HG03097 (cell line): Measurements from ENCODE around the gene FNIP2.
"Not testable (repeated sequence)": the region's sequence is repeated elsewhere in the genome, so short reads cannot be mapped to it uniquely, and the experiment has no call there.

Experiments
- ATAC-seq: cut with Tn5 transposase; IDR thresholded peaks from one replicate; pipeline ENCODE4 v1.9.1; 2021; ENCODE audit not compliant: unreplicated experiment, low FRiP score

Gene FNIP2

DNA sequence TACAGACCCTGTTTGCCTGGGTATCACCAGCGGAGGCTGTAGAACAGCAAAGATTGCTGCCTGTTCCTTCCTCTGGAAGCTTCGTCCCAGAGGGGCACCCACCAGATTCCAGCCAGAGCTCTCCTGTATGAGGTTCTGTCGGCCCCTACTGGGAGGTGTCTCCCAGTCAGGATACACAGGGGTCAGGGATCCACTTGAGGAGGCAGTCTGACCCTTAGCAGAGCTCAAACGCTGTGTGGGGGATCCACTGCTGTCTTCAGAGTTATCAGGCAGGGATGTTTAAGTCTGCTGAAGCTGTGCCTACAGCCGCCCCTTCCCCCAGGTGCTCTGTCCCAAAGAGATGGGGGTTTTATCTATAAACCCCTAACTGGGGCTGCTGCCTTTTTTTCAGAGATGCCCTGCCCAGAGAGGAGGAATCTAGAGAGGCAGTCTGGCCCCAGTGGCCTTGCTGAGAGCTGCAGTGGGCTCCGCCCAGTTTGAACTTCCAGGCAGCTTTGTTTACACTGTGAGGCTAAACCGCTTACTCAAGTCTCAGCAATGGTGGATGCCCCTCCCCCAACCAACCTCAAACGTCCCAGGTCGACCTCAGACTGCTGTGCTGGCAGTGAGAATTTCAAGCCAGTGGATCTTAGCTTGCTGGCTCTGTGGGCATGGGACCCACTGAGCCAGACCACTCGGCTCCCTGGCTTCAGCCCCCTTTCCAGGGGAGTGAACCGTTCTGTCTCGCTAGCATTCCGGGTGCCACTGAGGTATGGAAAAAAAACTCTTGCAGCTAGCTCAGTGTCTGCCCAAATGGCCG, 133.7 kb downstream of the FNIP2 start:
- not testable (repeated sequence) for ATAC-seq

DNA sequence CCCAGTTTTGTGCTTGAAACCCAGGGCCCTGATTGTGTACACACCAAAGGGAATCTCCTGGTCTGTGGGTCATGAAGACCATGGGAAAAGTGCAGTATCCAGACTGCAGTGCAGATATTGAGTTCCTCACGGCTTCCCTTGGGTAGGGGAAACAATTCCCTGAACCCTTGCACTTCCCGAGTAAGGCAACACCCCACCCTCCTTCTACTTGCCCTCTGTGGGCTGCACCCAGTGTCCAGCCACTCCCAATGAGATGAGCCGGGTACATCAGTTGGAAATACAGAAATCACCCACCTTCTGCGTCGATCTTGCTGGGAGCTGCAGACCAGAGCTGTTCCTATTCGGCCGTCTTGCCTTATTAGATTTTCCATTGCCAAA, 134.2 kb downstream of the FNIP2 start:
- no peak for ATAC-seq

GRCh38 chr4:158903472-158904043, 134.7 kb downstream of the FNIP2 start:
- no peak for ATAC-seq

DNA sequence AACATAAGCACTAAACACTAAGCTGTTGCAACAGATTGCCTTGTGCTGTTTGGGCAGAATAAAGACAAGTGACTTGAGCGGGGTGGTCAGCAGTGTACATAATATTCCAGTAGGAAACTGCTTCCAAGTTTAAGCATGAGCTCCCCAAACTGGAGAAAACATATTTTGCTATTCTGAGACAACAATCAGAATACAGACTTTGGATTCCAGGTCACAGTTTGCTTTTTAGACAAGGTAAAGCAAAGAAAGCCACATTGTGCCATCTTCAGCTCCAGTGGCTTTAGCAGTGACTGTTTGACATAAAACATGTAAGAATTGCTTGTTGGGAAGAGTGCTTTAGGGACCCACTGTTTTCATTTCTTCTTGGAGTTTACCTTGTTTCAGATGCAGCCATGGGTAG, 136.0 kb downstream of the FNIP2 start:
- no peak for ATAC-seq

DNA sequence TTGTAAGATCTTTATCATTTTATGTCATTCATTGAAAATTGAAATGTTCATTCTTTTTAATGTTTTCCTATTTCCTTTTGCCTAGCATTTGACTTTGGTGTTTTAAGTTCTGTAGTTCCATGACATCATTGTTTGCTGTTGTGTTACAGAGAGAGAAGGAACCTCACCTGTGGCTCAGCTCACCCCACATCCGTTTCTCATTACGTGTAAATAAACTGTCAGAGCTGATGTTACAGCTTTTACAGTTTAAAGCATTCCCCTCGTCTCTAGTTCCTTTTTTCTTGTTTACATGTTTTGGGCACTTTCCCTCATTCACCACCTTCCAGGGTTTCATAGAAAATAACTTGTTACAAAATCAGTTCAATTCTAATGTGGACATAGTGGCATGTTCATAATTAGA, 137.2 kb downstream of the FNIP2 start:
- ATAC-seq = no peak

DNA sequence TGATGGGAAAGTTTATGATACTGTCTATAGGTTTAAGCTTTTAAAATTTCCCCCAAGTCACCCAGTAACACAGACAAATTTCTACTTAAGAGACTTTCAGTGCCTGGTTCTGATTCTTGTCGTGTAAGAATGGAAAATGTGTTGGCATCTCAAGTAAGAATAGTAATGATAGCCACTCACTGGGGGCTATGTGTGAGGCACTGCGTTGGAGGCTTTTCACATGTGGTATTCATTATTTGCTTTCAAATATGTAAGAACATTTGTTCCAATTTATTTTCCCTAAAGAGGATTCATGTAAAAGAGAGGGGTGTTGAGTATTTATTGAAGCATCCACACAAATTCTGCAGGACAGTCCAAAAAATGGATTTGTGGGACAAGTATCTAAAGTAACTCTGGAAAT, 143.6 kb downstream of the FNIP2 start:
- no peak for ATAC-seq

GRCh38 chr4:158912806-158913205, 144.0 kb downstream of the FNIP2 start:
- ATAC-seq = no peak

GRCh38 chr4:158913766-158914165, 144.9 kb downstream of the FNIP2 start:
- ATAC-seq = no peak

- ATAC-seq = no peak
Measured at GRCh38 chr4:158914218-158914617, 145.4 kb downstream of the FNIP2 start.

DNA sequence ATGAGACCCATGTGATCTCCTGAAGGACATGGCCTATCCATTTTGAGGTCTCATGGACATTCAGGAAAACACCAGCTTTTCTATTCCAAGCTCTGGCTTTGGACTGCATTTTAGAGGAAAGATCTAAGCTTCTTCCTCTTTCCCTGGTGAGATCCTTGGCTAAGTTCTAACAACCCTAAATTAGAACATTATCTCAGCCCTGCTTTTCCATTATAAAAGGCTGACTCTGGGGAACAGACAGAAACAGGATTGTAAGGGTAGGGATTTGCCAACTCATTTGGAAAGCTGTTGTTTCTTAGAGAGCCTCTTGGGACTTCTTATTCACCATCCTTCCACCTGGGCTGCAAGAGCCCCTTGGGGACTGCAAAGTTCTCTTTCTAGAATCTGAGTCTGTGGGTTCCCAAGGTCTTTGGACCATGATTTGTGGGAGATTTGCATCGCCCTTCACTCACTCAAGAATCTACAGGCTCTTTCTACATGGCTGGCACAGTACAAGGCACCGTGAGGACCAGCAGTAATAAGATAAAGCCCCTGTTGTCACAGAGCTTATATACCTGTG, 146.9 kb downstream of the FNIP2 start:
- ATAC-seq = no peak

GRCh38 chr4:158920452-158920996, 151.7 kb downstream of the FNIP2 start:
- ATAC-seq = not testable (repeated sequence)

GRCh38 chr4:158927774-158928173, 158.9 kb downstream of the FNIP2 start:
- ATAC-seq = not testable (repeated sequence)

- no peak for ATAC-seq
Measured at GRCh38 chr4:158929939-158930638, 161.3 kb downstream of the FNIP2 start.

DNA sequence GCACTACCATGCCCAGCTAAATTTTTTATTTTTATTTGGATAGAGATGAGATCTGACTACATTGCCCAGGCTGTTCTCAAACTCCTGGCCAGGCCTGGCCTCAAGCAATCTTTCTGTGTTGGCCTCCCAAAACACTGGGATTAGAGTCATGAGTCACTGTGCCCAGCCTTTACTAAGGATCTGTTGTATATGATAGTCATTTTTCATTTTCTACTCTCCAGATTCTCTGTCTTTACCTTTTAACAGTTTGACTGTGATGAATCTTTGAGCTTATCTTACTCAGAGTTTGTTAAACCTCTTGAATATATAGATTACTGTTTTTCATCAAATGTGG, 161.8 kb downstream of the FNIP2 start:
- no peak for ATAC-seq

DNA sequence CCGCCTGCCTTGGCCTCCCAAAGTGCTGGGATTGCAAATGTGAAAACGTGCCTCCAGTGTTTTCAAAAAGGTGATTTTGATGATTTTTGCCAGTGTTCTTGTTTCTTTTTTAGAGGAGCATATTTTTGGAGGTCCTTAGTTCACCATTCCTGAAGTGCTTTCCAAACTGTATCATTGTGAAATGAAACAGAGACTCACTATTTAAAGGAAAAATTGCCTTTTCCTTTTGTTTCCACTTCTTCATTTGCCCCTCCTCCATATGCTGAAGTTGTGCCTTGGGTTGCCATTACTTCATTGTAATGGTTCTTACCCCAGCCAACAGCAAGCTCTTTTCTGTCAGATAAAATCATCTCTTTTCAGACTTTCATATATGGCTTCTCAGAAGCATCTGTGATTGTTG, 164.4 kb downstream of the FNIP2 start:
- no peak for ATAC-seq

- ATAC-seq = no peak
Measured at GRCh38 chr4:158934996-158935669, 166.3 kb downstream of the FNIP2 start.

- ATAC-seq = no peak
Measured at GRCh38 chr4:158936238-158936637, 167.4 kb downstream of the FNIP2 start.

- ATAC-seq = no peak
Measured at GRCh38 chr4:158938220-158939044, 169.6 kb downstream of the FNIP2 start.

DNA sequence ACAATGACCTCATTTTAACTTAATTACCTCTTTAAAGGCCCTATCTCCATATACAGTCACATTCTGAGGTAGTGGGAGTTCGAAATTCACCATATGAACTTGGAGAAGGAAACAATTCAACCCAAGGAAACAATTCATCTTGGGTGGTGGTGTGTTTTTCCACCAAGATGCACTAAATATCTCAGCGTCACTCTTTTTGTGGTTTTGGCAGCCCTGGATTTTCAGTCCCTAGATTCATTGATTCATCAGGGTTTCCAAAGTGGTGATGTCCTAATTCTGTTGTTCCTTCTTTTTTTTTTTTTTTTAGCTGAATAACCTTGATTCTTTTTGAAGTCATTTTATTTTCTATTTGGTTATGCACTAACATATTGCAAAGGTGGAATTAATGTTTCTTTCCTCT, 171.4 kb downstream of the FNIP2 start:
- no peak for ATAC-seq

DNA sequence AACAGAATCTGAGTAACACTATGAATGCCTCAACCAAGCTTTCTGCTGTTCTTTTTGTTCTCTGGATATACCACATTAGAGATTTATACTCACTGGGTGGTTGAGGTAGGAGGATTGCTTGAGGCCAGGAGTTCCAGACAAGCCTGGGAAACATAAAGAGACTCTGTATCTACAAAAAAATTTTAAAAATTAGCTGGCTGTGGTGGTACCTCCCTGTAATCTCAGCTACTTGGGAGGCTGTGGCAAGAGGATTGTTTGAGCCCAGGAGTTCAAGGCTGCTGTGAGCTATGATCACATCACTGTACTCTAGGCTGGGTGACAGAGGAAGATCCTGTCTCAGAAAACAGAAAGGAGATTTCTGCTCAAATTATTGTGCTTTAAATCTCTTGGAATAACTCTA, 172.5 kb downstream of the FNIP2 start:
- no peak for ATAC-seq
